Measurements from ENCODE around the gene HBA2. TPM values are rescaled to one million over a fixed set of nuclear protein-coding genes. Genes with fewer than 3 reads are reported as not detected.

The HBA2 gene
- total RNA-seq, 1 donor from 2014 or later, result not detected

- Histone ChIP-seq H3K27ac (no peak overlapping the region), H4K20me1 (ENCODE audit: low read depth) (peaks cover 61% of the 10 kb centered on the region), H2AFZ (replicated peaks) (no peak overlapping the region), H3K36me3 (no peaks in the 10 kb centered on the region), H3K4me3 (no peak overlapping the region), H3K4me1 (no peaks in the 10 kb centered on the region), H3K4me2 (no peak overlapping the region), H3F3A (ENCODE audit: low read depth) (peaks cover 42% of the 10 kb centered on the region), H3K79me2 (ENCODE audit: low read depth) (no peaks in the 10 kb centered on the region), H3K9ac (no peak overlapping the region), H3K9me3 (ENCODE audit: low read depth) (no peaks in the 10 kb centered on the region), H3K27me3 (peaks cover 75% of the 10 kb centered on the region)
- peaks cover 48% of the 10 kb centered on the region for H3K27me3 Mint-ChIP-seq (ENCODE audit: insufficient read depth, low read depth)
- no peak overlapping the region for H3K27ac Mint-ChIP-seq
- TF ChIP-seq EZH2phosphoT487 (IDR thresholded peaks at IDR 0.05), result no peak
- TF ChIP-seq EZH2 (IDR thresholded peaks at IDR 0.05), result no peak
- TF ChIP-seq CTCF (IDR thresholded peaks at IDR 0.05), result no peak
- H3K4me3 Mint-ChIP-seq, result peak overlapping the region; percentile 27
- peaks cover 2% of the 10 kb centered on the region for H3K9me3 Mint-ChIP-seq
- no peak for DNase-seq (ENCODE audit: low spot score)
- no peaks in the 10 kb centered on the region for H3K36me3 Mint-ChIP-seq
- peaks cover 10% of the 10 kb centered on the region for H3K4me1 Mint-ChIP-seq
Measured at GRCh38 chr16:178668-179015, 6.0 kb downstream of the HBA2 start.

GRCh38 chr16:179211-180092, 6.8 kb downstream of the HBA2 start:
- Mint-ChIP-seq H3K27me3 (ENCODE audit: insufficient read depth, low read depth) (peaks cover 44% of the 10 kb centered on the region), H3K36me3 (no peaks in the 10 kb centered on the region), H3K4me1 (peaks cover 9% of the 10 kb centered on the region), H3K9me3 (peaks cover 2% of the 10 kb centered on the region), H3K4me3 (peak overlapping the region; percentile 75), H3K27ac (no peak overlapping the region)
- Histone ChIP-seq H3K4me2 (no peak overlapping the region), H3K27me3 (peaks cover 67% of the 10 kb centered on the region), H3K27ac (no peak overlapping the region), H4K20me1 (ENCODE audit: low read depth) (peaks cover 60% of the 10 kb centered on the region), H3K9ac (no peak overlapping the region), H3K79me2 (ENCODE audit: low read depth) (no peaks in the 10 kb centered on the region), H3F3A (ENCODE audit: low read depth) (peaks cover 48% of the 10 kb centered on the region), H2AFZ (replicated peaks) (no peak overlapping the region), H3K4me1 (no peaks in the 10 kb centered on the region), H3K36me3 (no peaks in the 10 kb centered on the region), H3K4me3 (no peak overlapping the region), H3K9me3 (ENCODE audit: low read depth) (no peaks in the 10 kb centered on the region)
- TF ChIP-seq CTCF (IDR thresholded peaks at IDR 0.05) (no peak), EZH2 (IDR thresholded peaks at IDR 0.05) (no peak), EZH2phosphoT487 (IDR thresholded peaks at IDR 0.05) (no peak)
- no peak for DNase-seq (ENCODE audit: low spot score)

GRCh38 chr16:180101-180675, 7.5 kb downstream of the HBA2 start, which contains the start of gene HBQ1:
Gene HBQ1, plus strand, starts transcription at chr16:180459. Its CDS starts 28 bp downstream, at chr16:180487.
- Mint-ChIP-seq H3K4me1 (peaks cover 7% of the 10 kb centered on the region), H3K36me3 (no peaks in the 10 kb centered on the region), H3K4me3 (peak within 1 kb of the TSS; percentile 75), H3K9me3 (no peaks in the 10 kb centered on the region), H3K27me3 (ENCODE audit: insufficient read depth, low read depth) (peaks cover 36% of the 10 kb centered on the region), H3K27ac (no peak within 1 kb of the TSS)
- H3K27ac ChIP-seq, result no peak within 1 kb of the TSS
- H3F3A ChIP-seq (ENCODE audit: low read depth), result peaks cover 55% of the 10 kb centered on the region
- peak; percentile 20 for TF ChIP-seq EZH2phosphoT487 (IDR thresholded peaks at IDR 0.05)
- no peak for TF ChIP-seq EZH2 (IDR thresholded peaks at IDR 0.05)
- TF ChIP-seq CTCF (IDR thresholded peaks at IDR 0.05), result peak; percentile 66
- DNase-seq (ENCODE audit: low spot score), result peak; percentile 78
- peak within 1 kb of the TSS; percentile 73 for H3K4me2 ChIP-seq
- H3K79me2 ChIP-seq (ENCODE audit: low read depth), result no peaks in the 10 kb centered on the region
- peak within 1 kb of the TSS; percentile 2 for H2AFZ ChIP-seq (replicated peaks)
- no peak within 1 kb of the TSS for H3K9ac ChIP-seq
- H3K9me3 ChIP-seq (ENCODE audit: low read depth), result no peaks in the 10 kb centered on the region
- no peaks in the 10 kb centered on the region for H3K4me1 ChIP-seq
- peaks cover 55% of the 10 kb centered on the region for H4K20me1 ChIP-seq (ENCODE audit: low read depth)
- peak within 1 kb of the TSS; percentile 44 for H3K4me3 ChIP-seq
- H3K27me3 ChIP-seq, result peaks cover 60% of the 10 kb centered on the region
- no peaks in the 10 kb centered on the region for H3K36me3 ChIP-seq

All from neural progenitor cell (in vitro differentiated cells).